ENCODE data around the gene TBX5. TPM values are rescaled to one million over a fixed set of nuclear protein-coding genes. Genes with fewer than 3 reads are reported as not detected.

TBX5 gene
- total RNA-seq, 1 donor from 2014 or later = not detected

DNA sequence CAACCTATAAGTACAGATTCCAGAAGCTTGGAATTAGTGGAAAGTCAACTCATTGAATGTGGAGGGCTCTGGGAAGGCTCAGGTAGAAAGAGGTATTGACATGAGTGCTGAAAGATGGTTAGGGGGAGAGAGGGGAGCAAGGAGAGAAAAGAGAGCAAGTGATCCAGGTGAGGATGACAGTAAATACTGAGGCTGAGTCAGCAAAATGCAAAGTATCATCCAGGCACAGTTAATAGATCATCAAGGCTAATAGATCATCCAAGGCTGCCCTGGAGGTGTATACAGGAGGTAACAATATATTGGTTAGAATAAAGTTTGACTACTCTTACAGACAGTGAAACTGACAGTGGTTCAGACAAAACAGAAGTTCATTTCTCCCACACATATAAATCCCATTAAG is 100.5 kb downstream of the TBX5 start:
- H3K4me3 Mint-ChIP-seq = no peak overlapping the region
- peaks cover 76% of the 10 kb centered on the region for H3K27me3 Mint-ChIP-seq (ENCODE audit: low read depth)
- no peaks in the 10 kb centered on the region for H3K4me1 Mint-ChIP-seq
- no peak overlapping the region for H3K27ac Mint-ChIP-seq (ENCODE audit: unreplicated experiment)
- H3K36me3 Mint-ChIP-seq (ENCODE audit: low read depth) = no peaks in the 10 kb centered on the region
- TF ChIP-seq, protein P1, sequence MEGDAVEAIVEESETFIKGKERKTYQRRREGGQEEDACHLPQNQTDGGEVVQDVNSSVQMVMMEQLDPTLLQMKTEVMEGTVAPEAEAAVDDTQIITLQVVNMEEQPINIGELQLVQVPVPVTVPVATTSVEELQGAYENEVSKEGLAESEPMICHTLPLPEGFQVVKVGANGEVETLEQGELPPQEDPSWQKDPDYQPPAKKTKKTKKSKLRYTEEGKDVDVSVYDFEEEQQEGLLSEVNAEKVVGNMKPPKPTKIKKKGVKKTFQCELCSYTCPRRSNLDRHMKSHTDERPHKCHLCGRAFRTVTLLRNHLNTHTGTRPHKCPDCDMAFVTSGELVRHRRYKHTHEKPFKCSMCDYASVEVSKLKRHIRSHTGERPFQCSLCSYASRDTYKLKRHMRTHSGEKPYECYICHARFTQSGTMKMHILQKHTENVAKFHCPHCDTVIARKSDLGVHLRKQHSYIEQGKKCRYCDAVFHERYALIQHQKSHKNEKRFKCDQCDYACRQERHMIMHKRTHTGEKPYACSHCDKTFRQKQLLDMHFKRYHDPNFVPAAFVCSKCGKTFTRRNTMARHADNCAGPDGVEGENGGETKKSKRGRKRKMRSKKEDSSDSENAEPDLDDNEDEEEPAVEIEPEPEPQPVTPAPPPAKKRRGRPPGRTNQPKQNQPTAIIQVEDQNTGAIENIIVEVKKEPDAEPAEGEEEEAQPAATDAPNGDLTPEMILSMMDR (conservative IDR thresholded peaks at IDR 0.05) = no peak
- DNase-seq (ENCODE audit: low read depth, low spot score) = no peak
- peaks cover 3% of the 10 kb centered on the region for H3K9me3 Mint-ChIP-seq

Measured in neural crest cell (in vitro differentiated cells).